HL-60 (cell line): ENCODE measurements around the gene SFXN1.

Source experiments
- CTCF ChIP-seq: IDR thresholded peaks from one replicate; pipeline ENCODE4 v1.5.1; 2011; ENCODE audit warnings: low read length, control low read depth, inconsistent platforms; ENCODE audit not compliant: insufficient read depth
- GABPA ChIP-seq: IDR thresholded peaks from 2 replicates; pipeline ENCODE4 v1.6.1; 2012; ENCODE audit warnings: low read depth
- POLR2AphosphoS5 ChIP-seq: IDR thresholded peaks from 2 replicates; pipeline ENCODE4 v1.6.1; 2012; ENCODE audit warnings: low read depth

GRCh38 chr5:175550055-175550805, 71.9 kb downstream of the SFXN1 start:
- TF ChIP-seq CTCF (no peak), POLR2AphosphoS5 (no peak), GABPA (no peak)
